CD14-positive monocyte (primary cell): ENCODE measurements around the gene WLS. TPM values are rescaled to one million over a fixed set of nuclear protein-coding genes. Genes with fewer than 3 reads are reported as not detected.

Experiments used
- DNase-seq, 3 donors: peaks; one replicate each; pipeline ENCODE4 v3.0.0-alpha.2; 2011 to 2022
- H2AFZ ChIP-seq: 2 replicates; pipeline ENCODE4 v1.6.0; 2012; ENCODE audit warnings: mild to moderate bottlenecking, low read depth, low read length, inconsistent platforms; ENCODE audit not compliant: insufficient read depth, poor library complexity, severe bottlenecking
- H3K27ac ChIP-seq, 2 donors: 1 replicate in 1 of 2; 2 replicates in 1 of 2; pipeline ENCODE4 v1.5.1; 2012 to 2013; ENCODE audit warnings: low read length in 2 of 2, control low read depth in 1 of 2, inconsistent platforms in 1 of 2, low read depth in 1 of 2, mild to moderate bottlenecking in 1 of 2
- H3K27me3 ChIP-seq, 2 donors: one replicate each; pipeline versions ENCODE4 v1.6.0 to v1.6.1; 2011 to 2013; ENCODE audit warnings: low read length in 2 of 2; ENCODE audit not compliant: control insufficient read depth in 2 of 2, insufficient read depth in 2 of 2
- H3K36me3 ChIP-seq, 2 donors: replicated peaks in 1 of 2; 1 replicate in 1 of 2; 2 replicates in 1 of 2; pipeline versions ENCODE4 v1.5.1 to v1.6.1; 2012 to 2013; ENCODE audit warnings: low read length in 2 of 2, control low read depth in 1 of 2, inconsistent platforms in 1 of 2, mild to moderate bottlenecking in 1 of 2; ENCODE audit not compliant: insufficient read depth in 2 of 2, control insufficient read depth in 1 of 2
- H3K4me1 ChIP-seq, 2 donors: 1 replicate in 1 of 2; 2 replicates in 1 of 2; pipeline versions ENCODE4 v1.5.1 to v1.6.1; 2012 to 2013; ENCODE audit warnings: low read length in 2 of 2, control low read depth in 1 of 2, inconsistent platforms in 1 of 2, mild to moderate bottlenecking in 1 of 2, moderate library complexity in 1 of 2; ENCODE audit not compliant: insufficient read depth in 2 of 2, control insufficient read depth in 1 of 2
- H3K4me2 ChIP-seq: replicated peaks from 2 replicates; pipeline ENCODE3; 2012; ENCODE audit warnings: low read length, moderate library complexity, mild to moderate bottlenecking; ENCODE audit not compliant: poor library complexity, severe bottlenecking; ENCODE audit errors: extremely low read depth
- H3K4me3 ChIP-seq, 3 experiments: fragments of 200-600 bp in 1 of 3; sonication (generic) in 1 of 3; replicated peaks in 1 of 3; 1 replicate in 2 of 3; 2 replicates in 1 of 3; pipeline ENCODE4 v1.5.1; 2011 to 2013; ENCODE audit warnings: low read length in 3 of 3, mild to moderate bottlenecking in 3 of 3, control low read depth in 2 of 3, low read depth in 2 of 3, inconsistent platforms in 1 of 3, moderate library complexity in 1 of 3
- H3K79me2 ChIP-seq: 2 replicates; pipeline ENCODE4 v1.6.0; 2012; ENCODE audit warnings: mild to moderate bottlenecking, control low read depth, inconsistent platforms, low read length, moderate library complexity; ENCODE audit not compliant: insufficient read depth
- H3K9ac ChIP-seq: 2 replicates; pipeline ENCODE4 v1.6.0; 2017; ENCODE audit warnings: low read length, mild to moderate bottlenecking; ENCODE audit not compliant: insufficient read depth, poor library complexity, severe bottlenecking
- H3K9me3 ChIP-seq, 2 donors: replicated peaks in 1 of 2; 1 replicate in 1 of 2; 2 replicates in 1 of 2; pipeline versions ENCODE4 v1.5.1 to v1.6.1; 2012 to 2013; ENCODE audit warnings: low read length in 2 of 2, control low read depth in 1 of 2; ENCODE audit not compliant: control insufficient read depth in 1 of 2, insufficient read depth in 1 of 2
- H4K20me1 ChIP-seq: 2 replicates; pipeline ENCODE4 v1.6.0; 2012; ENCODE audit warnings: mild to moderate bottlenecking, low read length, control low read depth, moderate library complexity; ENCODE audit not compliant: insufficient read depth
- H3K27ac Mint-ChIP-seq, 7 donors: one replicate each; pipeline ENCODE4 v1.8.0; 2020; ENCODE audit warnings: mild to moderate bottlenecking in 7 of 7, mixed read lengths in 7 of 7, moderate library complexity in 6 of 7, inconsistent platforms in 2 of 7
- H3K27me3 Mint-ChIP-seq, 3 donors: one replicate each; pipeline ENCODE4 v1.8.0; 2021 to 2022; ENCODE audit warnings: low read depth in 3 of 3, mild to moderate bottlenecking in 3 of 3, mixed read lengths in 3 of 3, moderate library complexity in 3 of 3, inconsistent platforms in 1 of 3
- H3K36me3 Mint-ChIP-seq, 2 donors: one replicate each; pipeline ENCODE4 v1.8.0; 2020; ENCODE audit warnings: mixed read lengths in 2 of 2, inconsistent platforms in 1 of 2, mild to moderate bottlenecking in 1 of 2
- H3K4me1 Mint-ChIP-seq: one replicate; pipeline ENCODE4 v1.8.0; 2020; ENCODE audit warnings: mild to moderate bottlenecking, mixed read lengths
- H3K4me3 Mint-ChIP-seq, 2 donors: one replicate each; pipeline ENCODE4 v1.8.0; 2020; ENCODE audit warnings: mild to moderate bottlenecking in 2 of 2, mixed read lengths in 2 of 2, moderate library complexity in 1 of 2
- H3K9me3 Mint-ChIP-seq, 7 donors: one replicate each; pipeline ENCODE4 v1.8.0; 2020 to 2022; ENCODE audit warnings: mixed read lengths in 7 of 7, mild to moderate bottlenecking in 6 of 7, moderate library complexity in 6 of 7, inconsistent platforms in 2 of 7
- CTCF ChIP-seq: fragments of 200-600 bp; IDR thresholded peaks from one replicate; pipeline ENCODE4 v1.8.0; 2022; ENCODE audit warnings: antibody characterized with exemption, mild to moderate bottlenecking
- WGBS: methylation state at CpG from one replicate; pipeline ENCODE4 v1.1.5; 2013; ENCODE audit warnings: missing lambda C conversion rate; ENCODE audit not compliant: insufficient coverage; 5-methylcytosine and 5-hydroxymethylcytosine counted together
- intact Hi-C, 2 donors: fragments of 100-400 bp; cut with micrococcal nuclease; formaldehyde crosslinking; loops; one replicate each; pipeline versions ENCODE4 v1.15.0 to v1.15.1; 2023
- polyA plus RNA-seq, 3 donors: library from polyadenylated mRNA; depleted of rRNA in 1 of 3; unstranded in 2 of 3; stranded (reverse) in 1 of 3; fragments of 300-500 nt in 2 of 3; fragments of >200 nt in 1 of 3; fragmentation: Illumina TruSeq in 2 of 3; gene quantifications; 1 replicate in 2 of 3; 2 replicates in 1 of 3; pipeline ENCODE4 v1.2.3, GENCODE V29; 2012 to 2021

The WLS gene
- polyA plus RNA-seq, 3 donors = 29.8 to 46.3 (median 34.6) TPM

GRCh38 chr1:68201546-68202238, 30.6 kb downstream of the WLS start:
- no peaks in the 10 kb centered on the region for H3K36me3 ChIP-seq
- no peak overlapping the region for H3K4me3 ChIP-seq
- no peak overlapping the region for H2AFZ ChIP-seq
- Mint-ChIP-seq H3K4me3 (no peak overlapping the region), H3K27me3 (peaks cover 2 to 3% (median 3%) of the 10 kb centered on the region in 3 donors), H3K9me3 (no peaks in the 10 kb centered on the region), H3K27ac (no peak overlapping the region), H3K4me1 (peaks cover 4% of the 10 kb centered on the region), H3K36me3 (peaks cover 10 to 14% of the 10 kb centered on the region in 2 donors)
- H3K4me2 ChIP-seq = no peak overlapping the region
- H3K4me1 ChIP-seq = no peaks in the 10 kb centered on the region
- no peak for TF ChIP-seq CTCF
- no peak overlapping the region for H3K27ac ChIP-seq
- WGBS = 100% methylated on average over 1 of the region's 7 CpGs
- H3K27me3 ChIP-seq = no peaks in the 10 kb centered on the region
- intact Hi-C loops = no loop called here
- H3K9me3 ChIP-seq = no peaks in the 10 kb centered on the region
- H4K20me1 ChIP-seq = peaks cover 45% of the 10 kb centered on the region
- no peak for DNase-seq
- H3K9ac ChIP-seq = no peak overlapping the region
- H3K79me2 ChIP-seq = no peaks in the 10 kb centered on the region

DNA sequence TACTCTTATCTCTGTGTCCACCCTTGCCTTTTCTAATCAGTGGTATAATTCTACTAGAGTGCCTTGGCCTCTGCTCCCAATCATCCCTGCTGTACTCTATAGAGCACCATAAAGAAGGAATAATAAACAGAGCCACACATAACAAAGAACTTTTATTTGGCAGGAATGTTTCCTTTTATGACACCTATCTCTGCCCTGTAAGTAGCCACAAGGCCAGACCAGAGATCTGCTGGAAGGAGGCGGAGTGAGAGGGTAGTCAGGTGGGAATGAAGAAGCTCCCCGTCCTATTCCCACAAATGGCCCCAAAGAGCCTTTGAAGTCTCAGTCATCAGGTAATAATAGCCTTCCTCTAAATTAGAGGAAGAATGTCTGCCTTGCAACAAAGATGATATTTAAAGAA, 32.7 kb downstream of the WLS start:
- H2AFZ ChIP-seq = no peak overlapping the region
- Mint-ChIP-seq H3K27me3 (peaks cover 2 to 3% (median 3%) of the 10 kb centered on the region in 3 donors), H3K4me3 (no peak overlapping the region), H3K27ac (no peak overlapping the region), H3K36me3 (peaks cover 2 to 4% of the 10 kb centered on the region in 2 donors), H3K9me3 (no peaks in the 10 kb centered on the region), H3K4me1 (no peaks in the 10 kb centered on the region)
- peaks cover 41% of the 10 kb centered on the region for H4K20me1 ChIP-seq
- no peak for TF ChIP-seq CTCF
- H3K4me1 ChIP-seq = no peaks in the 10 kb centered on the region
- H3K27ac ChIP-seq = no peak overlapping the region
- no peaks in the 10 kb centered on the region for H3K79me2 ChIP-seq
- intact Hi-C loops = no loop called here
- H3K27me3 ChIP-seq = no peaks in the 10 kb centered on the region
- DNase-seq = no peak
- H3K4me2 ChIP-seq = no peak overlapping the region
- H3K36me3 ChIP-seq = no peaks in the 10 kb centered on the region
- H3K9me3 ChIP-seq = no peaks in the 10 kb centered on the region
- H3K9ac ChIP-seq = no peak overlapping the region
- H3K4me3 ChIP-seq = no peak overlapping the region
- no CpG with 5 or more reads among the region's 2 CpGs for WGBS
